HEK293 (cell line): ENCODE results near the gene ALKBH4.

Experiments
- EGR2 ChIP-seq: fragments of 450-650 bp; formaldehyde crosslinking; IDR thresholded peaks from 2 replicates; pipeline ENCODE4 v1.5.1; 2016; ENCODE audit warnings: low read depth, missing biosample characterization, missing genetic modification characterization
- HIC1 ChIP-seq: fragments of 450-650 bp; formaldehyde crosslinking; IDR thresholded peaks from 2 replicates; pipeline ENCODE4 v1.5.1; 2016; ENCODE audit warnings: missing biosample characterization, missing genetic modification characterization
- KLF10 ChIP-seq: fragments of 450-650 bp; IDR thresholded peaks from 2 replicates; pipeline ENCODE4 v1.5.1; 2018; ENCODE audit warnings: missing biosample characterization, mild to moderate bottlenecking, missing genetic modification characterization
- KLF9 ChIP-seq: fragments of 450-650 bp; formaldehyde crosslinking; IDR thresholded peaks from 2 replicates; pipeline ENCODE4 v1.5.1; 2016; ENCODE audit warnings: missing biosample characterization, missing genetic modification characterization, low read depth
- MEIS1 ChIP-seq: sonication (generic); formaldehyde crosslinking; IDR thresholded peaks from 2 replicates; pipeline ENCODE4 v1.8.1; 2022; ENCODE audit warnings: missing genetic modification reagents, mild to moderate bottlenecking, borderline replicate concordance
- MYNN ChIP-seq: fragments of 450-650 bp; formaldehyde crosslinking; IDR thresholded peaks from 2 replicates; pipeline ENCODE4 v1.5.1; 2016; ENCODE audit warnings: missing biosample characterization, missing genetic modification characterization, borderline replicate concordance
- PRDM2 ChIP-seq: fragments of 450-650 bp; formaldehyde crosslinking; IDR thresholded peaks from 2 replicates; pipeline ENCODE4 v1.5.1; 2016; ENCODE audit warnings: missing biosample characterization, missing genetic modification characterization, borderline replicate concordance
- SP3 ChIP-seq: fragments of 450-650 bp; formaldehyde crosslinking; IDR thresholded peaks from 2 replicates; pipeline ENCODE4 v1.5.1; 2016; ENCODE audit warnings: missing biosample characterization, missing genetic modification characterization
- ZBTB48 ChIP-seq: fragments of 450-650 bp; formaldehyde crosslinking; IDR thresholded peaks from 2 replicates; pipeline ENCODE4 v1.5.1; 2016; ENCODE audit warnings: missing biosample characterization, missing genetic modification characterization
- ZBTB8A ChIP-seq: fragments of 450-650 bp; formaldehyde crosslinking; IDR thresholded peaks from 2 replicates; pipeline ENCODE4 v1.5.1; 2016; ENCODE audit warnings: missing biosample characterization, missing genetic modification characterization
- ZFHX2 ChIP-seq: fragments of 450-650 bp; formaldehyde crosslinking; conservative IDR thresholded peaks from 2 replicates; pipeline ENCODE4 v1.5.1; 2016; ENCODE audit warnings: missing biosample characterization, missing genetic modification characterization
- ZIC2 ChIP-seq: fragments of 450-650 bp; formaldehyde crosslinking; IDR thresholded peaks from 2 replicates; pipeline ENCODE4 v1.5.1; 2016; ENCODE audit warnings: missing biosample characterization, missing genetic modification characterization
- ZNF10 ChIP-seq: fragments of 450-650 bp; formaldehyde crosslinking; IDR thresholded peaks from 2 replicates; pipeline ENCODE4 v1.5.1; 2017; ENCODE audit warnings: missing biosample characterization, missing genetic modification characterization
- ZNF121 ChIP-seq: fragments of 450-650 bp; formaldehyde crosslinking; IDR thresholded peaks from 2 replicates; pipeline ENCODE4 v1.5.1; 2016; ENCODE audit warnings: missing biosample characterization, missing genetic modification characterization
- ZNF146 ChIP-seq: fragments of 450-650 bp; formaldehyde crosslinking; IDR thresholded peaks from 2 replicates; pipeline ENCODE4 v1.5.1; 2016; ENCODE audit warnings: missing biosample characterization, missing genetic modification characterization
- ZNF266 ChIP-seq: fragments of 450-650 bp; formaldehyde crosslinking; IDR thresholded peaks from 2 replicates; pipeline ENCODE4 v1.5.1; 2016; ENCODE audit warnings: missing biosample characterization, missing genetic modification characterization, low read depth
- ZNF335 ChIP-seq: fragments of 450-650 bp; formaldehyde crosslinking; conservative IDR thresholded peaks from 2 replicates; pipeline ENCODE4 v1.5.1; 2016; ENCODE audit warnings: missing biosample characterization, missing genetic modification characterization
- ZNF391 ChIP-seq: fragments of 450-650 bp; formaldehyde crosslinking; IDR thresholded peaks from 2 replicates; pipeline ENCODE4 v1.5.1; 2016; ENCODE audit warnings: low read depth, missing biosample characterization, missing genetic modification characterization, borderline replicate concordance
- ZNF449 ChIP-seq: fragments of 450-650 bp; formaldehyde crosslinking; IDR thresholded peaks from 2 replicates; pipeline ENCODE4 v1.5.1; 2017; ENCODE audit warnings: missing biosample characterization, mild to moderate bottlenecking, missing genetic modification characterization, moderate library complexity
- ZNF561 ChIP-seq: fragments of 450-650 bp; IDR thresholded peaks from 2 replicates; pipeline ENCODE4 v1.5.1; 2018; ENCODE audit warnings: missing biosample characterization, missing genetic modification characterization, borderline replicate concordance
- ZNF580 ChIP-seq: fragments of 450-650 bp; formaldehyde crosslinking; IDR thresholded peaks from 2 replicates; pipeline ENCODE4 v1.5.1; 2016; ENCODE audit warnings: missing biosample characterization, missing genetic modification characterization
- ZNF610 ChIP-seq: fragments of 450-650 bp; formaldehyde crosslinking; IDR thresholded peaks from 2 replicates; pipeline ENCODE4 v1.5.1; 2016; ENCODE audit warnings: missing biosample characterization, missing genetic modification characterization, borderline replicate concordance
- ZNF660 ChIP-seq: fragments of 450-650 bp; IDR thresholded peaks from 2 replicates; pipeline ENCODE4 v1.5.1; 2018; ENCODE audit warnings: missing biosample characterization, mild to moderate bottlenecking, missing genetic modification characterization
- ZNF76 ChIP-seq: fragments of 450-650 bp; formaldehyde crosslinking; IDR thresholded peaks from 2 replicates; pipeline ENCODE4; 2016; ENCODE audit warnings: low read depth, missing biosample characterization, missing genetic modification characterization, borderline replicate concordance
- ZNF785 ChIP-seq: fragments of 450-650 bp; formaldehyde crosslinking; IDR thresholded peaks from 2 replicates; pipeline ENCODE4 v1.5.1; 2016; ENCODE audit warnings: missing biosample characterization, missing genetic modification characterization
- ZSCAN30 ChIP-seq: fragments of 450-650 bp; IDR thresholded peaks from 2 replicates; pipeline ENCODE4 v1.5.1; 2018; ENCODE audit warnings: missing biosample characterization, mild to moderate bottlenecking, missing genetic modification characterization, moderate library complexity
- TF ChIP-seq, protein P1 (sequence below): fragments of 450-650 bp; formaldehyde crosslinking; IDR thresholded peaks from 2 replicates; pipeline ENCODE4 v1.5.1; 2016; ENCODE audit warnings: missing biosample characterization, missing genetic modification characterization

ALKBH4 gene

GRCh38 chr7:102464577-102465280 lies at the start of gene ALKBH4, which contains the start of gene LRWD1 (continued):
- TF ChIP-seq ZSCAN30 (tag by site-specific recombination) (peak; percentile 56), ZNF391 (peak; percentile 22), ZNF335 (peak; percentile 90), ZNF449 (tag by site-specific recombination) (0 out of 2 replicates have a peak, but pooled peaks have one; percentile 67), ZBTB48 (tag by site-specific recombination) (peak; percentile 86), SP3 (peak; percentile 47), EGR2 (tag by site-specific recombination) (peak; percentile 60), HIC1 (tag by site-specific recombination) (peak; percentile 74), ZNF660 (tag by site-specific recombination) (peak; percentile 81), ZIC2 (tag by site-specific recombination) (peak; percentile 58), ZBTB8A (tag by site-specific recombination) (peak; percentile 97), ZNF10 (0 out of 2 replicates have a peak, but pooled peaks have one; percentile 9), ZNF785 (tag by site-specific recombination) (peak; percentile 87), KLF9 (tag by site-specific recombination) (peak; percentile 61; the same call in 1 of the 2 replicates), ZNF610 (0 out of 2 replicates have a peak, but pooled peaks have one; percentile 38), ZNF561 (peak; percentile 92; the same call in 1 of the 2 replicates), ZNF121 (tag by site-specific recombination) (no peak), MEIS1 (CRISPR knock-in tag) (no peak), ZNF146 (tag by site-specific recombination) (no peak), MYNN (tag by site-specific recombination) (0 out of 2 replicates have a peak, but pooled peaks have one; percentile 32), KLF10 (tag by site-specific recombination) (peak; percentile 79; the same call in 1 of the 2 replicates), ZNF580 (tag by site-specific recombination) (peak; percentile 48; the same call in 1 of the 2 replicates), ZNF266 (tag by site-specific recombination) (no peak), PRDM2 (tag by site-specific recombination) (peak; percentile 80; the same call in 1 of the 2 replicates), ZFHX2 (tag by site-specific recombination) (peak; percentile 91), ZNF76 (tag by site-specific recombination) (peak; percentile 94)
- TF ChIP-seq, protein P1, sequence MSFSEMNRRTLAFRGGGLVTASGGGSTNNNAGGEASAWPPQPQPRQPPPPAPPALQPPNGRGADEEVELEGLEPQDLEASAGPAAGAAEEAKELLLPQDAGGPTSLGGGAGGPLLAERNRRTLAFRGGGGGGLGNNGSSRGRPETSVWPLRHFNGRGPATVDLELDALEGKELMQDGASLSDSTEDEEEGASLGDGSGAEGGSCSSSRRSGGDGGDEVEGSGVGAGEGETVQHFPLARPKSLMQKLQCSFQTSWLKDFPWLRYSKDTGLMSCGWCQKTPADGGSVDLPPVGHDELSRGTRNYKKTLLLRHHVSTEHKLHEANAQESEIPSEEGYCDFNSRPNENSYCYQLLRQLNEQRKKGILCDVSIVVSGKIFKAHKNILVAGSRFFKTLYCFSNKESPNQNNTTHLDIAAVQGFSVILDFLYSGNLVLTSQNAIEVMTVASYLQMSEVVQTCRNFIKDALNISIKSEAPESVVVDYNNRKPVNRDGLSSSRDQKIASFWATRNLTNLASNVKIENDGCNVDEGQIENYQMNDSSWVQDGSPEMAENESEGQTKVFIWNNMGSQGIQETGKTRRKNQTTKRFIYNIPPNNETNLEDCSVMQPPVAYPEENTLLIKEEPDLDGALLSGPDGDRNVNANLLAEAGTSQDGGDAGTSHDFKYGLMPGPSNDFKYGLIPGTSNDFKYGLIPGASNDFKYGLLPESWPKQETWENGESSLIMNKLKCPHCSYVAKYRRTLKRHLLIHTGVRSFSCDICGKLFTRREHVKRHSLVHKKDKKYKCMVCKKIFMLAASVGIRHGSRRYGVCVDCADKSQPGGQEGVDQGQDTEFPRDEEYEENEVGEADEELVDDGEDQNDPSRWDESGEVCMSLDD = peak; percentile 17; the same call in 1 of the 2 replicates
